ENCODE data around the gene BTBD8.

The BTBD8 gene

GRCh38 chr1:92188436-92189255 is 108.5 kb downstream of the BTBD8 start:
- H3K36me3 ChIP-seq (ENCODE audit: insufficient read depth, low read length): no peaks in the 10 kb centered on the region

DNA sequence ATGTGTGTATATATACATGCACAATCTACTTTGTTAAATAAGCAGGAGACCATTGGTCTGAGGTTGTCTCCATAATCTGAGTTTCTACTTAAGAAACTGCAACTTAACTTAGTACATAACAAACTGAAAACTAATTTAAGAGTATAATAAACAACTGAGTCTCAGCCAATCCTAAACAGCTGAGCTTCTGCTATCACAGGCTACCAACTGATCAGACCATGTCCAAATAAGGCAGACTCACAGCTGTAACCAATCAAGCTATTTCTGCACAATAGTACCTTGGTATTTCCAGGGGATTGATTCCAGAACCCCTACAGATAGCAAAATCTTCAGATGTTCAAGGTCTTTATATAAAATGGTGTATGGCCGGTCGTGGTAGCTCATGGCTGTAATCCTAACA is 111.6 kb downstream of the BTBD8 start:
- Histone ChIP-seq H3K27me3 (ENCODE audit: insufficient read depth, low read length) (no peaks in the 10 kb centered on the region), H3K27ac (ENCODE audit: low read depth, low read length) (no peak overlapping the region), H2AFZ (ENCODE audit: low read length, unreplicated experiment) (no peak overlapping the region), H3K79me2 (ENCODE audit: control insufficient read depth, insufficient read depth, low read length, unreplicated experiment) (no peaks in the 10 kb centered on the region), H3K36me3 (ENCODE audit: insufficient read depth, low read length) (no peaks in the 10 kb centered on the region), H3K4me1 (ENCODE audit: control insufficient read depth, insufficient read depth, low read length, unreplicated experiment) (no peaks in the 10 kb centered on the region), H3K4me3 (ENCODE audit: low read depth, low read length) (no peak overlapping the region)

More at GRCh38 chr1:92188436-92189255, 108.5 kb downstream of the BTBD8 start:
- no peak overlapping the region for H2AFZ ChIP-seq (ENCODE audit: low read length, unreplicated experiment)
- H3K79me2 ChIP-seq (ENCODE audit: control insufficient read depth, insufficient read depth, low read length, unreplicated experiment): no peaks in the 10 kb centered on the region
- H3K4me3 ChIP-seq (ENCODE audit: low read depth, low read length): no peak overlapping the region
- H3K27me3 ChIP-seq (ENCODE audit: insufficient read depth, low read length): no peaks in the 10 kb centered on the region
- H3K27ac ChIP-seq (ENCODE audit: low read depth, low read length): no peak overlapping the region
- H3K4me1 ChIP-seq (ENCODE audit: control insufficient read depth, insufficient read depth, low read length, unreplicated experiment): peaks cover 30% of the 10 kb centered on the region

DNA sequence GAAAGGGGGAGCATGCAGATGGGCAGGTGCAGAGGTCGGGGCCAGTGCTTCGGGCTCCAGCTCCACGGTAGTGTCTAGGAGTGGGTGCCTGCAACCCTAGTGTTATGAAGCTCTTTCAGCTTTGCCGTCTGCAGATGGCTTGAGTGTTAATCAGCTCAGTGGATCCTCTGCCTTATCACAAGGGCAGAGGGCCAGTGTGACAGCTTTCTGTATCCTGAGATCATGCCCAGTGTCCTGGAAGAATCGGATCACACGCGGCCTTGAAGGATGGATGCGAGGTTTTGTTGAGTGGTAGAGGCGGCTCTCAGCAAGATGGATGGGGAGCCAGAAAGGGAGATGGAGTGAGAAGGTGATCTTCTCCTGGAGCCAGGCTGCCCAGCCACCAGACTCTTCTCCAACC is 112.1 kb downstream of the BTBD8 start:
- Histone ChIP-seq H3K27me3 (ENCODE audit: insufficient read depth, low read length) (no peaks in the 10 kb centered on the region), H3K4me3 (ENCODE audit: low read depth, low read length) (no peak overlapping the region), H3K4me1 (ENCODE audit: control insufficient read depth, insufficient read depth, low read length, unreplicated experiment) (no peaks in the 10 kb centered on the region), H3K27ac (ENCODE audit: low read depth, low read length) (no peak overlapping the region), H3K79me2 (ENCODE audit: control insufficient read depth, insufficient read depth, low read length, unreplicated experiment) (no peaks in the 10 kb centered on the region), H2AFZ (ENCODE audit: low read length, unreplicated experiment) (no peak overlapping the region), H3K36me3 (ENCODE audit: insufficient read depth, low read length) (no peaks in the 10 kb centered on the region)

- no peaks in the 10 kb centered on the region for H3K4me1 ChIP-seq (ENCODE audit: control insufficient read depth, insufficient read depth, low read length, unreplicated experiment)
- no peak overlapping the region for H2AFZ ChIP-seq (ENCODE audit: low read length, unreplicated experiment)
- no peak overlapping the region for H3K27ac ChIP-seq (ENCODE audit: low read depth, low read length)
- H3K4me3 ChIP-seq (ENCODE audit: low read depth, low read length): no peak overlapping the region
- no peaks in the 10 kb centered on the region for H3K79me2 ChIP-seq (ENCODE audit: control insufficient read depth, insufficient read depth, low read length, unreplicated experiment)
- no peaks in the 10 kb centered on the region for H3K36me3 ChIP-seq (ENCODE audit: insufficient read depth, low read length)
- H3K27me3 ChIP-seq (ENCODE audit: insufficient read depth, low read length): no peaks in the 10 kb centered on the region
Observed at GRCh38 chr1:92194511-92194910, 114.4 kb downstream of the BTBD8 start.

DNA sequence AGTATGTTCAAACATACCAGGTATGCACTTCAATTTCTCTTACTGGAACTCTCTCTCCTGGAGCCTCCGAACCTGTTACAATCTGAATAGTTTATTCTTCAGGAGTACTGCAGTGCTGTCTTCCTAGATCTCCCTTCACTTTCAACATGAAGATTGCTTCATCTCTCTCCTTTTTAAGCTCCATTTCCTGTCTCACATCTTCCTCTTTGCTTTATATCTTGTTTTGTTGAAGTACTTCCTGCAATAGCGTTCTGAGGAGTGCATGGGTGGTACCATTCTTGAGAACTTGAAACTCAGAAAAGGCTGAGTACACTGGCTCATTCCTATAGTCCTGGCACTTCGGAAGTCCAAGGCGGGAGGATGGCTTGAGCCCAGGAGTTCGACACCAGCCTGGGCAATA is 121.8 kb downstream of the BTBD8 start:
- Histone ChIP-seq H3K79me2 (ENCODE audit: control insufficient read depth, insufficient read depth, low read length, unreplicated experiment) (no peaks in the 10 kb centered on the region), H3K4me3 (ENCODE audit: low read depth, low read length) (no peak overlapping the region), H3K4me1 (ENCODE audit: control insufficient read depth, insufficient read depth, low read length, unreplicated experiment) (no peaks in the 10 kb centered on the region), H3K27ac (ENCODE audit: low read depth, low read length) (no peak overlapping the region), H3K27me3 (ENCODE audit: insufficient read depth, low read length) (no peaks in the 10 kb centered on the region), H3K36me3 (ENCODE audit: insufficient read depth, low read length) (no peaks in the 10 kb centered on the region), H2AFZ (ENCODE audit: low read length, unreplicated experiment) (no peak overlapping the region)

- H2AFZ ChIP-seq (ENCODE audit: low read length, unreplicated experiment): no peak overlapping the region
- no peaks in the 10 kb centered on the region for H3K79me2 ChIP-seq (ENCODE audit: control insufficient read depth, insufficient read depth, low read length, unreplicated experiment)
- H3K27me3 ChIP-seq (ENCODE audit: insufficient read depth, low read length): no peaks in the 10 kb centered on the region
- H3K27ac ChIP-seq (ENCODE audit: low read depth, low read length): no peak overlapping the region
- H3K36me3 ChIP-seq (ENCODE audit: insufficient read depth, low read length): no peaks in the 10 kb centered on the region
- H3K4me1 ChIP-seq (ENCODE audit: control insufficient read depth, insufficient read depth, low read length, unreplicated experiment): no peaks in the 10 kb centered on the region
- no peak overlapping the region for H3K4me3 ChIP-seq (ENCODE audit: low read depth, low read length)
Observed at GRCh38 chr1:92203105-92203504, 123.0 kb downstream of the BTBD8 start.

GRCh38 chr1:92210701-92211100 is 130.6 kb downstream of the BTBD8 start:
- H3K27ac ChIP-seq (ENCODE audit: low read depth, low read length): peak overlapping the region; percentile 53
- H3K4me3 ChIP-seq (ENCODE audit: low read depth, low read length): 0 out of 2 replicates have a peak overlapping the region, but pooled peaks have one; percentile 1
- peaks cover 11% of the 10 kb centered on the region for H3K4me1 ChIP-seq (ENCODE audit: control insufficient read depth, insufficient read depth, low read length, unreplicated experiment)
- no peaks in the 10 kb centered on the region for H3K27me3 ChIP-seq (ENCODE audit: insufficient read depth, low read length)
- no peaks in the 10 kb centered on the region for H3K79me2 ChIP-seq (ENCODE audit: control insufficient read depth, insufficient read depth, low read length, unreplicated experiment)
- no peaks in the 10 kb centered on the region for H3K36me3 ChIP-seq (ENCODE audit: insufficient read depth, low read length)
- peak overlapping the region; percentile 61 for H2AFZ ChIP-seq (ENCODE audit: low read length, unreplicated experiment)

GRCh38 chr1:92211166-92211565 is 131.0 kb downstream of the BTBD8 start:
- H3K27me3 ChIP-seq (ENCODE audit: insufficient read depth, low read length): no peaks in the 10 kb centered on the region
- peaks cover 11% of the 10 kb centered on the region for H3K4me1 ChIP-seq (ENCODE audit: control insufficient read depth, insufficient read depth, low read length, unreplicated experiment)
- H3K36me3 ChIP-seq (ENCODE audit: insufficient read depth, low read length): no peaks in the 10 kb centered on the region
- H3K4me3 ChIP-seq (ENCODE audit: low read depth, low read length): 0 out of 2 replicates have a peak overlapping the region, but pooled peaks have one; percentile 1
- H3K27ac ChIP-seq (ENCODE audit: low read depth, low read length): peak overlapping the region; percentile 53
- no peaks in the 10 kb centered on the region for H3K79me2 ChIP-seq (ENCODE audit: control insufficient read depth, insufficient read depth, low read length, unreplicated experiment)
- H2AFZ ChIP-seq (ENCODE audit: low read length, unreplicated experiment): no peak overlapping the region

- H3K36me3 ChIP-seq (ENCODE audit: insufficient read depth, low read length): no peaks in the 10 kb centered on the region
- no peaks in the 10 kb centered on the region for H3K27me3 ChIP-seq (ENCODE audit: insufficient read depth, low read length)
- H3K4me1 ChIP-seq (ENCODE audit: control insufficient read depth, insufficient read depth, low read length, unreplicated experiment): no peaks in the 10 kb centered on the region
- H3K4me3 ChIP-seq (ENCODE audit: low read depth, low read length): no peak within 1 kb of the TSS
- H3K27ac ChIP-seq (ENCODE audit: low read depth, low read length): no peak within 1 kb of the TSS
- no peak within 1 kb of the TSS for H2AFZ ChIP-seq (ENCODE audit: low read length, unreplicated experiment)
- H3K79me2 ChIP-seq (ENCODE audit: control insufficient read depth, insufficient read depth, low read length, unreplicated experiment): no peaks in the 10 kb centered on the region
Observed at GRCh38 chr1:92217721-92218120, 137.6 kb downstream of the BTBD8 start, which contains the start of gene C1orf146. C1orf146 (plus strand) TSS chr1:92217915; CDS start chr1:92231421, 13,506 bp downstream.

- Histone ChIP-seq H2AFZ (ENCODE audit: low read length, unreplicated experiment) (no peak overlapping the region), H3K27me3 (ENCODE audit: insufficient read depth, low read length) (no peaks in the 10 kb centered on the region), H3K27ac (ENCODE audit: low read depth, low read length) (no peak overlapping the region), H3K4me1 (ENCODE audit: control insufficient read depth, insufficient read depth, low read length, unreplicated experiment) (no peaks in the 10 kb centered on the region), H3K4me3 (ENCODE audit: low read depth, low read length) (no peak overlapping the region), H3K79me2 (ENCODE audit: control insufficient read depth, insufficient read depth, low read length, unreplicated experiment) (no peaks in the 10 kb centered on the region), H3K36me3 (ENCODE audit: insufficient read depth, low read length) (no peaks in the 10 kb centered on the region)
Observed at GRCh38 chr1:92218559-92218958, 138.4 kb downstream of the BTBD8 start.

DNA sequence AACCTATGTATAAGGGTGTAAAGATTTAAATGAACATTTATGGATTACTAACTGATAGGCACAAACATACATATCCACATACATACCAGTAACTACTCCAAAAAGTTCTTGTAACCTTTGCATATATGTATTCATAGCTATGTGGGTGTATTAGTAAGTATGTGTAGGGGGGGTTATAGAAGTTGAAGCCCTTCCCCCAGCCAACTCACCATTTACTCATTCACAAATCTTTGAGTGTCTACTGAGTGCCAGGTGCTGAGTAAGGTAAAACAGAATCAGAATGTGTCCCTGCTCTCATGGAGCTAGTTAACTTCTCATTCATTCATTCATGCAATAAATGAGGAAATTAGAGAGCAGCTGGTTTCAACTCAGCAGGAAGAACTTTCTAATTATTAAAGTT is 138.9 kb downstream of the BTBD8 start:
- Histone ChIP-seq H2AFZ (ENCODE audit: low read length, unreplicated experiment) (no peak overlapping the region), H3K27me3 (ENCODE audit: insufficient read depth, low read length) (no peaks in the 10 kb centered on the region), H3K36me3 (ENCODE audit: insufficient read depth, low read length) (no peaks in the 10 kb centered on the region), H3K4me3 (ENCODE audit: low read depth, low read length) (no peak overlapping the region), H3K27ac (ENCODE audit: low read depth, low read length) (no peak overlapping the region), H3K4me1 (ENCODE audit: control insufficient read depth, insufficient read depth, low read length, unreplicated experiment) (no peaks in the 10 kb centered on the region), H3K79me2 (ENCODE audit: control insufficient read depth, insufficient read depth, low read length, unreplicated experiment) (no peaks in the 10 kb centered on the region)
